Hematopoietic multipotent progenitor cell treated with erythropoietin and hydrocortisone succinate and interleukin-3 and kit ligand, for 4 days (in vitro differentiated cells): Measurements from ENCODE around the gene RSAD2.
A peak's percentile ranks its signal among the peaks of the same experiment; 100 is the strongest.

Experiments
- DNase-seq: peaks from one replicate; pipeline ENCODE4 v3.0.0-alpha.2; 2015

Gene RSAD2

GRCh38 chr2:6908291-6908690, 30.7 kb downstream of the RSAD2 start:
- no peak for DNase-seq

- peak; percentile 97 for DNase-seq
Measured at GRCh38 chr2:6909431-6910385, 32.1 kb downstream of the RSAD2 start.

GRCh38 chr2:6911721-6912120, 34.1 kb downstream of the RSAD2 start:
- DNase-seq = no peak

- no peak for DNase-seq
Measured at GRCh38 chr2:6913415-6914157, 36.0 kb downstream of the RSAD2 start.

- DNase-seq = peak; percentile 51
Measured at GRCh38 chr2:6914828-6915227, 37.3 kb downstream of the RSAD2 start.

GRCh38 chr2:6915399-6915798, 37.8 kb downstream of the RSAD2 start:
- DNase-seq = no peak

GRCh38 chr2:6916224-6916623, 38.6 kb downstream of the RSAD2 start:
- DNase-seq = no peak

GRCh38 chr2:6916736-6917070, 39.1 kb downstream of the RSAD2 start:
- no peak for DNase-seq

- peak; percentile 87 for DNase-seq
Measured at GRCh38 chr2:6917071-6917760, 39.6 kb downstream of the RSAD2 start, which contains the start of gene RNF144A. TSS of gene RNF144A (plus strand) at chr2:6917412. CDS start at chr2:6996927, 79,515 bp downstream.

- peak; percentile 41 for DNase-seq
Measured at GRCh38 chr2:6917761-6918421, 40.3 kb downstream of the RSAD2 start.

- no peak for DNase-seq
Measured at GRCh38 chr2:6919901-6920742, 42.5 kb downstream of the RSAD2 start.

- no peak for DNase-seq
Measured at GRCh38 chr2:6920743-6921064, 43.1 kb downstream of the RSAD2 start.

- DNase-seq = no peak
Measured at GRCh38 chr2:6921321-6921922, 43.8 kb downstream of the RSAD2 start.

GRCh38 chr2:6922201-6922656, 44.7 kb downstream of the RSAD2 start:
- peak; percentile 76 for DNase-seq

- DNase-seq = no peak
Measured at GRCh38 chr2:6923319-6923718, 45.7 kb downstream of the RSAD2 start.

GRCh38 chr2:6924101-6924923, 46.7 kb downstream of the RSAD2 start:
- DNase-seq = no peak

- no peak for DNase-seq
Measured at GRCh38 chr2:6924924-6925409, 47.4 kb downstream of the RSAD2 start.

GRCh38 chr2:6926071-6926732, 48.6 kb downstream of the RSAD2 start:
- DNase-seq = no peak

GRCh38 chr2:6927186-6927585, 49.6 kb downstream of the RSAD2 start:
- DNase-seq = peak; percentile 82

GRCh38 chr2:6927753-6928152, 50.2 kb downstream of the RSAD2 start:
- DNase-seq = no peak
